Hematopoietic multipotent progenitor cell treated with erythropoietin and hydrocortisone succinate and interleukin-3 and kit ligand, for 8 days (in vitro differentiated cells): ENCODE measurements around the gene ADARB2.
"Not testable (repeated sequence)": the region's sequence is repeated elsewhere in the genome, so short reads cannot be mapped to it uniquely, and the experiment has no call there.

ENCODE experiments used
- DNase-seq: peaks from one replicate; pipeline ENCODE4 v3.0.0-alpha.2; 2015

ADARB2 gene

GRCh38 chr10:1232164-1232911 is 505.0 kb downstream of the ADARB2 start:
- no peak for DNase-seq

GRCh38 chr10:1230592-1231275 is 506.6 kb downstream of the ADARB2 start:
- no peak for DNase-seq

GRCh38 chr10:1230138-1230537 is 507.2 kb downstream of the ADARB2 start:
- DNase-seq, result no peak

GRCh38 chr10:1229574-1229973 is 507.8 kb downstream of the ADARB2 start:
- DNase-seq, result no peak

GRCh38 chr10:1229116-1229515 is 508.2 kb downstream of the ADARB2 start:
- no peak for DNase-seq

GRCh38 chr10:1228467-1228975 is 508.8 kb downstream of the ADARB2 start:
- DNase-seq, result no peak

GRCh38 chr10:1227510-1228402 is 509.6 kb downstream of the ADARB2 start:
- DNase-seq, result no peak

GRCh38 chr10:1226907-1227306 is 510.4 kb downstream of the ADARB2 start:
- DNase-seq, result peak; percentile 34

- DNase-seq, result not testable (repeated sequence)
These were observed 517.5 kb downstream of the ADARB2 start for GRCh38 chr10:1219874-1220273.

- DNase-seq, result no peak
These were observed 519.7 kb downstream of the ADARB2 start for GRCh38 chr10:1217661-1218060.

GRCh38 chr10:1217237-1217587 is 520.1 kb downstream of the ADARB2 start:
- no peak for DNase-seq

- DNase-seq, result no peak
These were observed 520.6 kb downstream of the ADARB2 start for GRCh38 chr10:1216574-1217236.

GRCh38 chr10:1215862-1216573 is 521.3 kb downstream of the ADARB2 start:
- no peak for DNase-seq

GRCh38 chr10:1214882-1215540 is 522.3 kb downstream of the ADARB2 start:
- no peak for DNase-seq

- DNase-seq, result no peak
These were observed 523.2 kb downstream of the ADARB2 start for GRCh38 chr10:1214071-1214675.

- DNase-seq, result no peak
These were observed 523.9 kb downstream of the ADARB2 start for GRCh38 chr10:1213252-1214070.

- no peak for DNase-seq
These were observed 524.7 kb downstream of the ADARB2 start for GRCh38 chr10:1212571-1213141.

GRCh38 chr10:1211844-1212570 is 525.3 kb downstream of the ADARB2 start:
- DNase-seq, result no peak

GRCh38 chr10:1210667-1211066 is 526.7 kb downstream of the ADARB2 start:
- no peak for DNase-seq
